SU-DHL-6 (cell line): ENCODE data around the gene ACOX1.
A peak's percentile ranks its signal among the peaks of the same experiment; 100 is the strongest.

Experiments used
- H2AFZ ChIP-seq: fragments of 200-600 bp; sonication (generic); 2 replicates; pipeline ENCODE4 v1.6.1; 2014; ENCODE audit warnings: low read depth, mild to moderate bottlenecking, moderate library complexity, mixed read lengths, antibody characterized with exemption, low read length; ENCODE audit not compliant: severe bottlenecking
- H3F3A ChIP-seq: fragments of 200-600 bp; shearing (Covaris generic); 2 replicates; pipeline ENCODE4 v1.6.0; 2016; ENCODE audit warnings: antibody characterized with exemption, mild to moderate bottlenecking; ENCODE audit not compliant: insufficient read depth
- H3K27ac ChIP-seq: fragments of 200-600 bp; sonication (generic); 2 replicates; pipeline ENCODE4 v1.5.1; 2016; ENCODE audit warnings: low read depth, mild to moderate bottlenecking, low read length, moderate library complexity, mixed read lengths
- H3K27me3 ChIP-seq: fragments of 200-600 bp; sonication (generic), shearing (Covaris generic); 2 replicates; pipeline ENCODE4 v1.6.0; 2014; ENCODE audit warnings: mild to moderate bottlenecking, low read length
- H3K36me3 ChIP-seq: fragments of 200-600 bp; sonication (generic); 2 replicates; pipeline ENCODE4 v1.6.1; 2014; ENCODE audit warnings: mild to moderate bottlenecking, low read length, mixed read lengths
- H3K4me2 ChIP-seq: fragments of 300-600, 200-600 bp; shearing (Covaris generic), sonication (generic); 2 replicates; pipeline ENCODE4 v1.6.0; 2014; ENCODE audit warnings: low read length, low read depth, mild to moderate bottlenecking; ENCODE audit not compliant: poor library complexity, severe bottlenecking
- H3K4me3 ChIP-seq: fragments of 200-600 bp; sonication (generic); 2 replicates; pipeline ENCODE4 v1.5.1; 2014; ENCODE audit warnings: antibody characterized with exemption, low read length, mild to moderate bottlenecking, mixed read lengths; ENCODE audit not compliant: insufficient read depth, poor library complexity, severe bottlenecking
- H3K79me2 ChIP-seq: fragments of 200-600 bp; sonication (generic); 2 replicates; pipeline ENCODE4 v1.6.1; 2014; ENCODE audit warnings: mild to moderate bottlenecking, low read length, moderate library complexity; ENCODE audit not compliant: insufficient read depth
- H3K9ac ChIP-seq: fragments of 200-600 bp; sonication (generic); 2 replicates; pipeline ENCODE4 v1.7.0; 2014; ENCODE audit warnings: mild to moderate bottlenecking, low read length
- H3K9me2 ChIP-seq: fragments of 200-600 bp; sonication (generic); replicated peaks from 2 replicates; pipeline ENCODE4 v1.6.1; 2014; ENCODE audit warnings: low read length; ENCODE audit not compliant: insufficient read depth
- H3K9me3 ChIP-seq: fragments of 200-600 bp; sonication (generic); 2 replicates; pipeline ENCODE4 v1.6.1; 2014; ENCODE audit warnings: low read length, mixed read lengths; ENCODE audit not compliant: insufficient read depth
- H4K20me1 ChIP-seq: fragments of 200-600 bp; sonication (generic); 2 replicates; pipeline ENCODE4 v1.6.1; 2014; ENCODE audit warnings: low read depth, mild to moderate bottlenecking, antibody characterized with exemption, low read length, moderate library complexity, mixed read lengths
- EZH2phosphoT487 ChIP-seq: fragments of 200-600 bp; sonication (generic), shearing (Covaris generic); conservative IDR thresholded peaks from 2 replicates; pipeline ENCODE4 v1.6.1; 2018; ENCODE audit warnings: mild to moderate bottlenecking, antibody characterized with exemption, low read length, moderate library complexity, mixed read lengths
- TF ChIP-seq, protein P1 (sequence below): fragments of 200-600 bp; sonication (generic); IDR thresholded peaks from one replicate; pipeline ENCODE4 v1.5.1; 2017; ENCODE audit warnings: antibody characterized with exemption, mild to moderate bottlenecking, low read length, moderate library complexity; ENCODE audit not compliant: insufficient read depth, poor library complexity, severe bottlenecking

Gene ACOX1

GRCh38 chr17:75897160-75898019, 81.6 kb downstream of the ACOX1 start:
- Histone ChIP-seq H4K20me1 (no peaks in the 10 kb centered on the region), H3F3A (peaks cover 10% of the 10 kb centered on the region), H3K9me2 (no peaks in the 10 kb centered on the region), H3K36me3 (no peaks in the 10 kb centered on the region), H3K27me3 (no peaks in the 10 kb centered on the region), H3K9me3 (no peaks in the 10 kb centered on the region), H3K4me2 (peak overlapping the region; percentile 87), H3K9ac (peak overlapping the region; percentile 83), H3K79me2 (peaks cover 15% of the 10 kb centered on the region), H3K27ac (peak overlapping the region; percentile 64), H2AFZ (peak overlapping the region; percentile 18), H3K4me3 (peak overlapping the region; percentile 89)
- TF ChIP-seq, protein P1, sequence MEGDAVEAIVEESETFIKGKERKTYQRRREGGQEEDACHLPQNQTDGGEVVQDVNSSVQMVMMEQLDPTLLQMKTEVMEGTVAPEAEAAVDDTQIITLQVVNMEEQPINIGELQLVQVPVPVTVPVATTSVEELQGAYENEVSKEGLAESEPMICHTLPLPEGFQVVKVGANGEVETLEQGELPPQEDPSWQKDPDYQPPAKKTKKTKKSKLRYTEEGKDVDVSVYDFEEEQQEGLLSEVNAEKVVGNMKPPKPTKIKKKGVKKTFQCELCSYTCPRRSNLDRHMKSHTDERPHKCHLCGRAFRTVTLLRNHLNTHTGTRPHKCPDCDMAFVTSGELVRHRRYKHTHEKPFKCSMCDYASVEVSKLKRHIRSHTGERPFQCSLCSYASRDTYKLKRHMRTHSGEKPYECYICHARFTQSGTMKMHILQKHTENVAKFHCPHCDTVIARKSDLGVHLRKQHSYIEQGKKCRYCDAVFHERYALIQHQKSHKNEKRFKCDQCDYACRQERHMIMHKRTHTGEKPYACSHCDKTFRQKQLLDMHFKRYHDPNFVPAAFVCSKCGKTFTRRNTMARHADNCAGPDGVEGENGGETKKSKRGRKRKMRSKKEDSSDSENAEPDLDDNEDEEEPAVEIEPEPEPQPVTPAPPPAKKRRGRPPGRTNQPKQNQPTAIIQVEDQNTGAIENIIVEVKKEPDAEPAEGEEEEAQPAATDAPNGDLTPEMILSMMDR: no peak
- no peak for TF ChIP-seq EZH2phosphoT487

DNA sequence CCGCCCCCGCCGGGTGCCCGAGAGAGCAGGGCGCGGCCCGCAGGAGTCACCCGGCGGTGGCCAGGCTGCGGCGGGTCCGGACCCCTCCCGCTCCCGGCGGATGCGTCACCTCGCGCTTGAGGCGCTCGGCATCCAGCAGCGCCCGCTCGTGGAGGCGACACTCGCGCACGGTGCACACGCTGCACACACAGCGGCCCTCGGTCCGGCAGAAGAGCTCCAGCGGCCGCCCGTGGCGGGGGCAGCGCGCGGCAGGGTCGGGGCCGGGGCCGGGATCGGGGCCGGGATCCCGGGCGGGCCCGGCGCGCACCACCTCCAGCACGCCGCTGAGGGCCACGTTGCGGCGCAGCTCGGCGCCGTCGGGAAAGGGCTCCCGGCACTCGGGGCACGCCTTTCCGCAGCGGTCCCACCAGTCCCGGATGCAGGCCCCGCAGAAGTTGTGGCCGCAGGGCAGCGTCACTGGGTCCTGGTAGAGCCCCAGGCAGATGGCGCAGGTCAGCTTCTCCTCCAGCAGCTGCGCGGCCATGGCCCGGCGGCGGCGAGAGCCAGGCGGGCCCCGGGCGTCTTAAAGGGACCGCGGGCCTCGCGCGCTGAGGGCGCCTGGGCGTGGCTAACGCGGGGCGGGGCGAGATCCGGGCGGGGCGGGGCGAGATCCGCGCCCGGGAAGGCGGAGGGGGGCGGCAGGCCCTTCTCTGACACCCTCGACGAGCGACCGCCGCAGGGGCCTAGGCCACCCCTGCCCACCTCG, 82.4 kb downstream of the ACOX1 start, which contains the start of gene TRIM65:
Gene TRIM65, minus strand, starts transcription at position 537 of the 745 bp plus-strand sequence. Its CDS starts 14 bp downstream, at position 523.
- TF ChIP-seq EZH2phosphoT487: no peak
- TF ChIP-seq, protein P1: peak; percentile 23
- Histone ChIP-seq H3K27me3 (no peaks in the 10 kb centered on the region), H3K79me2 (peaks cover 15% of the 10 kb centered on the region), H4K20me1 (no peaks in the 10 kb centered on the region), H2AFZ (peak within 1 kb of the TSS; percentile 29), H3K27ac (peak within 1 kb of the TSS; percentile 64), H3K36me3 (no peaks in the 10 kb centered on the region), H3F3A (peaks cover 10% of the 10 kb centered on the region), H3K4me3 (peak within 1 kb of the TSS; percentile 89), H3K9ac (peak within 1 kb of the TSS; percentile 83), H3K9me3 (no peaks in the 10 kb centered on the region), H3K9me2 (no peaks in the 10 kb centered on the region), H3K4me2 (peak within 1 kb of the TSS; percentile 87)

DNA sequence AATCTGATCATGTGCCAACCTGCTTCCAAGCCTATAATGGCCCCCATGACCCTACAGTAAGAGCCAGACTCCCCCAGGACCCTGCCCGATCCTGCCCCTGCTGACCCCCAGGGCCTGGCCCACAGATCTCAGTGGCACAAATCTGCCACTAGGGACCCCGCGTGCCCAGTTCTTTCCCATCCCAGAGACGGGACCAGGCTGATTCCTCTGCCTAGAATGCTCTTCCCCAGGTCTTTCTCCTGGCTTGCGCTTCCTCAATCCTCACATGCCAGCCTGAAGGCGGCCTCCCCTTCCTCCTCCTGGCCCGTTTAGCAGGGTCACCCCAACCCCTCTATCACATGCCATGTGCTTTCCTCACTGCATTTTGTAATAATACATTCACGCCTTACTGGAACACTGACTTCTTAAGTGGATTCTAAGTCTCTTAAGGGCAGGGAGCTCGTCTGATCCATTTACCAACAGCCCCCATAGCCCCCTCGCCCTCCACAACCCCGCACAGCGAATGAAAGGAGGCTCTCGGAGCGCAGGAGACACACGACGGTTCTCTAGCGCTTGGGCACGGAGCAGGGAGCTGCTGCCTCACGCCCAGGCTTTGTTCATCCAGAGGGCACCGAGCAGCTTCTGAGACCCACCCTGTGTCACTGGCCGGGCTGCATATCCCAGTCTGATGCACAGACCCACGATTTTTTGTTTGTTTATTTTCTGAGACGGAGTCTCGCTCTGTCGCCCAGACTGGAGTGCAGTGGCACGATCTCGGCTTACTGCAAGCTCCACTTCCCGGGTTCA, 83.4 kb downstream of the ACOX1 start:
- peak overlapping the region; percentile 83 for H3K9ac ChIP-seq
- TF ChIP-seq, protein P1: peak; percentile 25
- no peak for TF ChIP-seq EZH2phosphoT487
- peaks cover 10% of the 10 kb centered on the region for H3F3A ChIP-seq
- peak overlapping the region; percentile 29 for H2AFZ ChIP-seq
- H3K27ac ChIP-seq: peak overlapping the region; percentile 64; the same call in 1 of the 2 replicates
- H3K36me3 ChIP-seq: no peaks in the 10 kb centered on the region
- H3K4me2 ChIP-seq: peak overlapping the region; percentile 87
- peak overlapping the region; percentile 89 for H3K4me3 ChIP-seq
- H3K27me3 ChIP-seq: no peaks in the 10 kb centered on the region
- no peaks in the 10 kb centered on the region for H3K9me3 ChIP-seq
- H3K9me2 ChIP-seq: no peaks in the 10 kb centered on the region
- no peaks in the 10 kb centered on the region for H4K20me1 ChIP-seq
- H3K79me2 ChIP-seq: peaks cover 15% of the 10 kb centered on the region
